ENCODE data around the gene HNF4A. TPM values are rescaled to one million over a fixed set of nuclear protein-coding genes. Genes with fewer than 3 reads are reported as not detected.

HNF4A gene
- total and polyA plus RNA-seq, 9 donors, result under 0.01 to 11.1 (median 0.10) TPM; not detected in 1

DNA sequence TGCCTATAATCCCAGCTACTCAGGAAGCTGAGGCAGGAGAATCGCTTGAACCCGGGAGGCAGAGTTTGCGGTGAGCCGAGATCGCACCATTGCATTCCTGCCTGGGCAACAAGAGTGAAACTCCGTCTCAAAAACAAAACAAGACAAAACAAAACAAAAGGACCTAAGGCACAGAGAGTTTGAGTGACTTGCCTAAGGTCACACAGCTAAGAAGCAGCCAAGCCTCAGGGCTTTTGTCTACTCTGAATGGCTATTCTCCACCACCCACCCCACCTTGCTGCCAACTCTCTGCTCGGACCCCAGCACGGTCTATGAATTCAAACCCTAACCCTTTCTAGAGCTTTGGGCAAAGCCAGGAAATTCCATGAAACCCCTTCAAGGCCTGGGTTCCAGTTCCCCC is 101.1 kb downstream of the HNF4A start:
- no peak for DNase-seq

GRCh38 chr20:44457016-44457415 is 101.5 kb downstream of the HNF4A start:
- H3K36me3 ChIP-seq (ENCODE audit: control insufficient read depth, insufficient read depth, low read length), result no peaks in the 10 kb centered on the region
- H3K4me1 ChIP-seq (ENCODE audit: control insufficient read depth, insufficient read depth, low read length), result no peaks in the 10 kb centered on the region
- no peaks in the 10 kb centered on the region for H3K9me3 ChIP-seq (replicated peaks; ENCODE audit: control insufficient read depth, low read depth, low read length)
- WGBS (ENCODE audit: insufficient coverage), result 0% methylated on average over 1 of the region's 6 CpGs
- no peak for DNase-seq
- no peak overlapping the region for H3K27ac ChIP-seq (ENCODE audit: low read length)
- no peak overlapping the region for H3K4me3 ChIP-seq (ENCODE audit: low read length)
- no peaks in the 10 kb centered on the region for H3K27me3 ChIP-seq (ENCODE audit: control insufficient read depth, insufficient read depth, low read length)

More for the DNA sequence above, 101.1 kb downstream of the HNF4A start:
- no peaks in the 10 kb centered on the region for H3K9me3 ChIP-seq (replicated peaks; ENCODE audit: control insufficient read depth, low read depth, low read length)
- H3K36me3 ChIP-seq (ENCODE audit: control insufficient read depth, insufficient read depth, low read length), result no peaks in the 10 kb centered on the region
- no peak overlapping the region for H3K4me3 ChIP-seq (ENCODE audit: low read length)
- no peaks in the 10 kb centered on the region for H3K27me3 ChIP-seq (ENCODE audit: control insufficient read depth, insufficient read depth, low read length)
- H3K27ac ChIP-seq (ENCODE audit: low read length), result no peak overlapping the region
- WGBS (ENCODE audit: insufficient coverage), result 68% methylated on average over 4 of the region's 8 CpGs
- no peaks in the 10 kb centered on the region for H3K4me1 ChIP-seq (ENCODE audit: control insufficient read depth, insufficient read depth, low read length)

GRCh38 chr20:44459271-44459670 is 103.8 kb downstream of the HNF4A start:
- no peak for DNase-seq
- Histone ChIP-seq H3K4me3 (ENCODE audit: low read length) (no peak overlapping the region), H3K4me1 (ENCODE audit: control insufficient read depth, insufficient read depth, low read length) (no peaks in the 10 kb centered on the region), H3K36me3 (ENCODE audit: control insufficient read depth, insufficient read depth, low read length) (no peaks in the 10 kb centered on the region), H3K9me3 (replicated peaks; ENCODE audit: control insufficient read depth, low read depth, low read length) (no peaks in the 10 kb centered on the region), H3K27ac (ENCODE audit: low read length) (no peak overlapping the region), H3K27me3 (ENCODE audit: control insufficient read depth, insufficient read depth, low read length) (no peaks in the 10 kb centered on the region)
- WGBS (ENCODE audit: insufficient coverage), result no CpG with 5 or more reads among the region's 2 CpGs

GRCh38 chr20:44460795-44461141 is 105.3 kb downstream of the HNF4A start:
- Histone ChIP-seq H3K27me3 (ENCODE audit: control insufficient read depth, insufficient read depth, low read length) (no peaks in the 10 kb centered on the region), H3K36me3 (ENCODE audit: control insufficient read depth, insufficient read depth, low read length) (no peaks in the 10 kb centered on the region), H3K4me3 (ENCODE audit: low read length) (no peak overlapping the region), H3K9me3 (replicated peaks; ENCODE audit: control insufficient read depth, low read depth, low read length) (no peaks in the 10 kb centered on the region), H3K4me1 (ENCODE audit: control insufficient read depth, insufficient read depth, low read length) (no peaks in the 10 kb centered on the region), H3K27ac (ENCODE audit: low read length) (no peak overlapping the region)
- DNase-seq, result peak; percentile 13
- WGBS (ENCODE audit: insufficient coverage), result no CpG with 5 or more reads among the region's 3 CpGs

DNA sequence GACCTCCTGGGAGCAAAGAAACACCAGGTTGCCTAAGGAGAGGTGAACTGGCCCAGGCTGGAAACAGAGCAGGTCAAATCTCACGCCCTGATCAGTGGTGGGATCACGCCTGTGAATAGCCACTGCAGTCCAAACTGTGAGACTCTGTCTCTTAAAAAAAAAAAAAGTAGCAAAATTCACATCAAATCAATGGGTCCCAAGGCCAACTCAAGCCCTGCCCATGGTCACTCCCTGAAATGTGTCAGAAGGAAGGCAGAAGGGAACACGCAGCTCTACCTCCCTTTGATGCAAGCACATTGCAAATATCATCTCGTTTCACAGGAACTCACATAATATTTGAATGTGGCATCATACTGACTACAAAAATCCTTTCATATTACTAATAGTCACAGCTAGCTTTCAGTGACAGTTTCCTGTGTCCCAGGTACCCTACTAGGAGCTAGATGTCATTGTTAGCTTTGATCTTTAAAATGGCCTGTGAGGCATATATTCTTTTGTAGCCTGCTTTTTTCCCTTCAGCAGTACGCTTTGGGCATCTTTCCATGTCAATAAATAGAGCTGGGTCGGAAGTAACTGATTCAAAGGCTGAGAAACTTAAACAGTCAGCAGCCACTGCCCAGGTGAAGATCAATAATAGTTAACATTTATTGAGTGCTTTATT is 105.8 kb downstream of the HNF4A start:
- Histone ChIP-seq H3K9me3 (replicated peaks; ENCODE audit: control insufficient read depth, low read depth, low read length) (no peaks in the 10 kb centered on the region), H3K27me3 (ENCODE audit: control insufficient read depth, insufficient read depth, low read length) (no peaks in the 10 kb centered on the region), H3K27ac (ENCODE audit: low read length) (no peak overlapping the region), H3K4me3 (ENCODE audit: low read length) (no peak overlapping the region), H3K36me3 (ENCODE audit: control insufficient read depth, insufficient read depth, low read length) (no peaks in the 10 kb centered on the region), H3K4me1 (ENCODE audit: control insufficient read depth, insufficient read depth, low read length) (no peaks in the 10 kb centered on the region)
- 54% methylated on average over 2 of the region's 6 CpGs for WGBS (ENCODE audit: insufficient coverage)
- DNase-seq, result no peak

DNA sequence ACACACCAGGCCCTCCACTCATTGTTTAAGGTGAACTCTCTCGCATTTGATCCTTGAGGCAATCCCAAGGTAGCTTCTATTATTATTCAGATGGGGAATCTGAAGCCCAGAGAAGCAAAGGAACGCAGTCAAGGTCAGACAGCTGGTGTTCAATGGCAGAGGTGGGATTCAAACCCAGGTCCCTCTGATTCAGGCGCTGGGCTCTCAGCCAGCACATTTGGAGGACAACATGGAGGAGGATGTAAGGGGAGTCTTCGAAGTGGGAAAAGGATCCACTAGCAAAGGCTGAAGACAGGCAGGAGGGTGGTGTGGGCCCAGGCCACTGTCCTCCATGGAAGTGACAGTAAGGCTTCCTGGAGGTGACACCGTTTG is 106.3 kb downstream of the HNF4A start:
- WGBS (ENCODE audit: insufficient coverage), result 69% methylated on average over 3 of the region's 5 CpGs
- no peaks in the 10 kb centered on the region for H3K36me3 ChIP-seq (ENCODE audit: control insufficient read depth, insufficient read depth, low read length)
- no peak overlapping the region for H3K4me3 ChIP-seq (ENCODE audit: low read length)
- no peak for DNase-seq
- no peak overlapping the region for H3K27ac ChIP-seq (ENCODE audit: low read length)
- no peaks in the 10 kb centered on the region for H3K9me3 ChIP-seq (replicated peaks; ENCODE audit: control insufficient read depth, low read depth, low read length)
- no peaks in the 10 kb centered on the region for H3K27me3 ChIP-seq (ENCODE audit: control insufficient read depth, insufficient read depth, low read length)
- no peaks in the 10 kb centered on the region for H3K4me1 ChIP-seq (ENCODE audit: control insufficient read depth, insufficient read depth, low read length)

DNA sequence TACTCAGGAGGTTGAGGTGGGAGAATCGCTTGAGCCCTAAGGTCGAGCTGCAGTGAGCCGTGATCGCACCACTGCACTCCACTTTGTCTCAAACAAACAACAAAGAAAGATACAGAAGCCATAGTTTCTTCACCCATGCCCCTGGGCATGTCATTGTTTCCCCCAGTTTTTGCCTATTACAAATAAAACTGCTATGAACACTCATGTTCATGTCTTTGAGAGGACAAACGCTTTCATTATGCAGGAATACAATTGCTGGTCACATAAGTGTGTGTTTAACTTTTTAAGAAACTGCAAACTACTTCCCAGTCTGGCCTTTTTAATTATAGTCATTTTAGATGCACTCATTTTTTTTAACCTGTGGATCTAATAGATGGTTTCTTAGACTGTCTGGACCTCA is 108.0 kb downstream of the HNF4A start:
- H3K4me1 ChIP-seq (ENCODE audit: control insufficient read depth, insufficient read depth, low read length), result no peaks in the 10 kb centered on the region
- DNase-seq, result no peak
- H3K9me3 ChIP-seq (replicated peaks; ENCODE audit: control insufficient read depth, low read depth, low read length), result no peaks in the 10 kb centered on the region
- no peak overlapping the region for H3K27ac ChIP-seq (ENCODE audit: low read length)
- 80% methylated on average over 3 of the region's 5 CpGs for WGBS (ENCODE audit: insufficient coverage)
- H3K27me3 ChIP-seq (ENCODE audit: control insufficient read depth, insufficient read depth, low read length), result peaks cover 5% of the 10 kb centered on the region
- no peaks in the 10 kb centered on the region for H3K36me3 ChIP-seq (ENCODE audit: control insufficient read depth, insufficient read depth, low read length)
- no peak overlapping the region for H3K4me3 ChIP-seq (ENCODE audit: low read length)

DNA sequence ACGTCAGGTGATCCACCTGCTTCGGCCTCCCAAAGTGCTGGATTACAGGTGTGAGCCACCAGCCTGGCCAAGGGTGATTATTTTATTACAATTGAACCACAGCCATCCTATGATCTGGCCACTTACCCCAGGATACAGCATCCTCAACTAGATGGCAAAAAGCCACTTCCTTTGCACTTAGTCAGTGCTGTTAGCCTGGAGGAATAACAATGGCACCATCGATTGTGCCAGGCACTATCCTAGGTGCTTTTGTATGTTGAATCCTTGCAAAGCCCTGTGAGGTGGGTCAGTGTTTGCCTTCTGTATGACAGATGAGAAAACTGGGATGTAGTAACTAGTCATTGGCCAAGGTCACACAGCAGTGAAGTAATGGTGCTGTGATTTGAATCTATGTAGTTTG is 109.0 kb downstream of the HNF4A start:
- Histone ChIP-seq H3K36me3 (ENCODE audit: control insufficient read depth, insufficient read depth, low read length) (no peaks in the 10 kb centered on the region), H3K4me1 (ENCODE audit: control insufficient read depth, insufficient read depth, low read length) (no peaks in the 10 kb centered on the region), H3K27ac (ENCODE audit: low read length) (no peak overlapping the region), H3K27me3 (ENCODE audit: control insufficient read depth, insufficient read depth, low read length) (peaks cover 5% of the 10 kb centered on the region), H3K9me3 (replicated peaks; ENCODE audit: control insufficient read depth, low read depth, low read length) (no peaks in the 10 kb centered on the region), H3K4me3 (ENCODE audit: low read length) (no peak overlapping the region)
- DNase-seq, result no peak
- WGBS (ENCODE audit: insufficient coverage), result 85% methylated on average over 2 of the region's 3 CpGs

DNA sequence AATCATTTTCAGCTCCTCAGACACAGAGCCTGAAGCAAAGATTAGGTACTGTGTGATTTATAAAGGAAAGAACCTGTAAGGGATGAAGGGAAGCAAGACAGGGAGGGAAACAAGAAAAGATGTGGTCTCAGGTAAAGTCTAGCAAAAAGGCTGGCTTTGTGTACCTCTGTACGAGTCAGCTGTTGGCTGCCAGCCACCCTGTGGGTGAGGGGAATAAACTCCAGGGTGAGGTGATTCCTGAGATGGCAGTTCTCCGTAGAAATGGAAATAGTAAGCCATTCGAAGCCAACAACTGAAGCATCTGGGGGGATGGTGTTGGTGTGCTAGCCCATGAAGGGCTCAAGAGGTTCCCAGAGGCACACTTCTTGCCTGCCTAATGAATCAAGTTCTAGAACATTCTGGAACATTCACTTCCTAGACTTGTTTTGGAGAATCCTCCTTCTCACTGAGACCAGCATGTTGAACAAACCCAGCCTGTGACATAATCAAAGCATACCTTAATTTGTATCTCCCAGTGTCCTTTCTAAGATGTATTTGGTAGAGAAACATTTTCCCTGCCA is 109.6 kb downstream of the HNF4A start:
- Histone ChIP-seq H3K27ac (ENCODE audit: low read length) (no peak overlapping the region), H3K4me3 (ENCODE audit: low read length) (no peak overlapping the region), H3K9me3 (replicated peaks; ENCODE audit: control insufficient read depth, low read depth, low read length) (no peaks in the 10 kb centered on the region), H3K36me3 (ENCODE audit: control insufficient read depth, insufficient read depth, low read length) (no peaks in the 10 kb centered on the region), H3K4me1 (ENCODE audit: control insufficient read depth, insufficient read depth, low read length) (no peaks in the 10 kb centered on the region), H3K27me3 (ENCODE audit: control insufficient read depth, insufficient read depth, low read length) (peaks cover 5% of the 10 kb centered on the region)
- 49% methylated on average over 3 of the region's 3 CpGs for WGBS (ENCODE audit: insufficient coverage)
- no peak for DNase-seq

DNA sequence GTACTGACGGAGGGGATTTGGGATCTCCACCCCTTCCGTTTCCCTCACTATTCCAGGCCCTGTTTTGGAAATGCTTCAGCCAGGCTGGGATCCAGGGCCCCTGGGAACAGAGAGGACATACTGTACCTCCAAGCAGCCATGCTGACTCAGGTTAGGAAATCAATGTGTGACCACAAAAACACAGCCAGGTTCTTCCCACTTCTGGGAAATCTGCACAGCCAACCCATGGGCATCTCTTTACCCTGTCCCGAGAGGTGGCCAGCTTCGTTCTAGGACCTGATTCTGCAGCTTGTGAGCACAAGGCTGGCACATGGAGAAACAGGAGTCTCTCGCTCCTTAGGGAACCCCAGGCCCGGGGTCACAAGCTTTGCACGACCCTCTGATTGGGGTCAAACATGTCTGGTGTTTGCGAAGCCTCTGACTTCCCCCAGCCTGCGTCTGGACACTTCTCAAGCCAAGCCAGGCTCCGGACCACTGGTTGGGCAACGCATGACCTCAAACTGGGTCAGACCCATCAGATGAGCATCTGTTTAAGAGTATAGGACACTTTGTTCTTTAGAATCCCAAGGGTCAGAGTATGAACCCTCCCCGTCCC is 111.9 kb downstream of the HNF4A start:
- Histone ChIP-seq H3K27ac (ENCODE audit: low read length) (no peak overlapping the region), H3K4me3 (ENCODE audit: low read length) (no peak overlapping the region), H3K4me1 (ENCODE audit: control insufficient read depth, insufficient read depth, low read length) (no peaks in the 10 kb centered on the region), H3K27me3 (ENCODE audit: control insufficient read depth, insufficient read depth, low read length) (peaks cover 5% of the 10 kb centered on the region), H3K9me3 (replicated peaks; ENCODE audit: control insufficient read depth, low read depth, low read length) (no peaks in the 10 kb centered on the region), H3K36me3 (ENCODE audit: control insufficient read depth, insufficient read depth, low read length) (no peaks in the 10 kb centered on the region)
- DNase-seq, result no peak
- WGBS (ENCODE audit: insufficient coverage), result 49% methylated on average over 9 of the region's 12 CpGs
